Lower lobe of right lung (tissue), 2 donors: ENCODE data around the gene DPH6. TPM values are rescaled to one million over a fixed set of nuclear protein-coding genes. Genes with fewer than 3 reads are reported as not detected.

Source experiments
- ATAC-seq, 2 donors: fragments of 200-7000 bp; cut with Tn5 transposase; one replicate each; pipeline ENCODE4 v1.9.1; 2020 to 2022; ENCODE audit warnings: mild to moderate bottlenecking in 2 of 2, moderate library complexity in 2 of 2
- DNase-seq: peaks from one replicate; pipeline ENCODE4 v3.0.0-alpha.2; 2020
- H3K27ac ChIP-seq: fragments of 200-600 bp; one replicate; pipeline ENCODE4 v1.8.0; 2022
- H3K27me3 ChIP-seq: fragments of 200-600 bp; one replicate; pipeline ENCODE4 v1.8.0; 2022; ENCODE audit warnings: low read depth
- H3K36me3 ChIP-seq: fragments of 200-600 bp; one replicate; pipeline ENCODE4 v1.8.0; 2022; ENCODE audit warnings: mild to moderate bottlenecking
- H3K4me1 ChIP-seq: fragments of 200-600 bp; one replicate; pipeline ENCODE4 v1.8.0; 2022
- H3K4me3 ChIP-seq: fragments of 200-600 bp; one replicate; pipeline ENCODE4 v1.8.0; 2022; ENCODE audit warnings: mild to moderate bottlenecking
- H3K9me3 ChIP-seq: fragments of 200-600 bp; one replicate; pipeline ENCODE4 v1.8.0; 2022
- CTCF ChIP-seq: fragments of 200-600 bp; IDR thresholded peaks from one replicate; pipeline ENCODE4 v1.8.0; 2022; ENCODE audit warnings: antibody characterized with exemption, mild to moderate bottlenecking
- intact Hi-C: fragments of 100-400 bp; cut with DNase I; formaldehyde crosslinking; loops from one replicate; pipeline ENCODE4 v1.11.0; 2022
- total RNA-seq: library from RNA; stranded (reverse); fragmentation: NEBNext Ultra II Directional; extraction: Animal tissue kit (Norgen Biotek cat#: 25700); gene quantifications from one replicate; pipeline ENCODE4 v1.2.1, GENCODE V29; 2021
- donor health status: DM: no; HTN: yes; CAD: no; lungs with severe emphysema.

The DPH6 gene
- total RNA-seq, 1 donor from 2014 or later: 9.2 TPM

GRCh38 chr15:35560258-35560657, 14.3 kb upstream of the DPH6 start:
- no peak for TF ChIP-seq CTCF
- H3K4me3 ChIP-seq: no peak overlapping the region
- DNase-seq (no peak), ATAC-seq (no peak)
- H3K27ac ChIP-seq: no peak overlapping the region
- peaks cover 9% of the 10 kb centered on the region for H3K4me1 ChIP-seq
- intact Hi-C loops: no loop called here
- H3K27me3 ChIP-seq: no peaks in the 10 kb centered on the region
- no peaks in the 10 kb centered on the region for H3K36me3 ChIP-seq
- H3K9me3 ChIP-seq: no peaks in the 10 kb centered on the region

- no peak overlapping the region for H3K27ac ChIP-seq
- H3K4me1 ChIP-seq: peaks cover 9% of the 10 kb centered on the region
- H3K9me3 ChIP-seq: no peaks in the 10 kb centered on the region
- ATAC-seq: no peak
- no peaks in the 10 kb centered on the region for H3K27me3 ChIP-seq
- intact Hi-C loops: no loop called here
- no peak for DNase-seq
- TF ChIP-seq CTCF: no peak
- H3K4me3 ChIP-seq: no peak overlapping the region
- no peaks in the 10 kb centered on the region for H3K36me3 ChIP-seq
These were observed 13.7 kb upstream of the DPH6 start for GRCh38 chr15:35559683-35560082.

GRCh38 chr15:35557544-35557943, 11.6 kb upstream of the DPH6 start:
- H3K36me3 ChIP-seq: no peaks in the 10 kb centered on the region
- ATAC-seq (no peak), DNase-seq (no peak)
- H3K4me1 ChIP-seq: no peaks in the 10 kb centered on the region
- H3K4me3 ChIP-seq: no peak overlapping the region
- TF ChIP-seq CTCF: no peak
- H3K9me3 ChIP-seq: no peaks in the 10 kb centered on the region
- intact Hi-C loops: no loop called here
- H3K27me3 ChIP-seq: no peaks in the 10 kb centered on the region
- H3K27ac ChIP-seq: no peak overlapping the region

GRCh38 chr15:35557012-35557411, 11.0 kb upstream of the DPH6 start:
- no peak overlapping the region for H3K27ac ChIP-seq
- H3K9me3 ChIP-seq: no peaks in the 10 kb centered on the region
- no peaks in the 10 kb centered on the region for H3K36me3 ChIP-seq
- intact Hi-C loops: no loop called here
- no peaks in the 10 kb centered on the region for H3K27me3 ChIP-seq
- no peak overlapping the region for H3K4me3 ChIP-seq
- no peak for DNase-seq
- TF ChIP-seq CTCF: no peak
- no peak for ATAC-seq
- H3K4me1 ChIP-seq: no peaks in the 10 kb centered on the region

GRCh38 chr15:35555244-35555643, 9.3 kb upstream of the DPH6 start:
- intact Hi-C loops: no loop called here
- Histone ChIP-seq H3K36me3 (no peaks in the 10 kb centered on the region), H3K4me3 (no peak overlapping the region), H3K9me3 (no peaks in the 10 kb centered on the region), H3K27ac (no peak overlapping the region), H3K4me1 (no peaks in the 10 kb centered on the region), H3K27me3 (no peaks in the 10 kb centered on the region)
- no peak for DNase-seq
- ATAC-seq: no peak
- no peak for TF ChIP-seq CTCF

GRCh38 chr15:35550957-35551356, 5.0 kb upstream of the DPH6 start:
- intact Hi-C loops: no loop called here
- no peak for DNase-seq
- ATAC-seq: no peak
- H3K36me3 ChIP-seq: no peaks in the 10 kb centered on the region
- H3K4me3 ChIP-seq: no peak overlapping the region
- no peak for TF ChIP-seq CTCF
- no peaks in the 10 kb centered on the region for H3K27me3 ChIP-seq
- H3K9me3 ChIP-seq: no peaks in the 10 kb centered on the region
- H3K4me1 ChIP-seq: peaks cover 10% of the 10 kb centered on the region
- no peak overlapping the region for H3K27ac ChIP-seq
